D721Med (cell line): Measurements from ENCODE around the gene ARHGAP24.

Source experiments
- DNase-seq: peaks from one replicate; pipeline ENCODE4 v3.0.0; 2011; ENCODE audit warnings: low spot score; ENCODE audit not compliant: insufficient read length
- FAIRE-seq: peaks from 2 replicates; lab custom pipeline; 2011; peaks lifted over from hg19 to GRCh38; lab: Jason Lieb, UNC
- CTCF ChIP-seq: IDR thresholded peaks from 2 replicates; pipeline ENCODE4 v1.5.1; 2012; ENCODE audit warnings: mild to moderate bottlenecking, control low read depth; ENCODE audit not compliant: insufficient read depth; ENCODE audit errors: missing control alignments

Gene ARHGAP24

GRCh38 chr4:85864259-85865205, 389.6 kb downstream of the ARHGAP24 start:
- FAIRE-seq = no peak
- TF ChIP-seq CTCF = no peak
- no peak for DNase-seq

GRCh38 chr4:85865256-85865655, 390.3 kb downstream of the ARHGAP24 start:
- TF ChIP-seq CTCF = no peak
- FAIRE-seq = no peak
- no peak for DNase-seq

GRCh38 chr4:85866508-85866907, 391.6 kb downstream of the ARHGAP24 start:
- DNase-seq (no peak), FAIRE-seq (no peak)
- TF ChIP-seq CTCF = no peak

- DNase-seq = no peak
- no peak for TF ChIP-seq CTCF
- FAIRE-seq = no peak
Measured at GRCh38 chr4:85867271-85867670, 392.3 kb downstream of the ARHGAP24 start.

- no peak for FAIRE-seq
- no peak for TF ChIP-seq CTCF
- no peak for DNase-seq
Measured at GRCh38 chr4:85869181-85869580, 394.2 kb downstream of the ARHGAP24 start.

GRCh38 chr4:85870298-85871083, 395.5 kb downstream of the ARHGAP24 start:
- FAIRE-seq = no peak
- no peak for DNase-seq
- TF ChIP-seq CTCF = no peak
